SHP77 treated with DMSO at 0.1 percent for 48 hours (cell line): Measurements from ENCODE around the gene SUSD6.
A peak's percentile ranks its signal among the peaks of the same experiment; 100 is the strongest.
"Not testable (repeated sequence)": the region's sequence is repeated elsewhere in the genome, so short reads cannot be mapped to it uniquely, and the experiment has no call there.

Source experiments
- DNase-seq: peaks from one replicate; lab custom pipeline; 2025; lab: John Stamatoyannopoulos, UW

The SUSD6 gene

DNA sequence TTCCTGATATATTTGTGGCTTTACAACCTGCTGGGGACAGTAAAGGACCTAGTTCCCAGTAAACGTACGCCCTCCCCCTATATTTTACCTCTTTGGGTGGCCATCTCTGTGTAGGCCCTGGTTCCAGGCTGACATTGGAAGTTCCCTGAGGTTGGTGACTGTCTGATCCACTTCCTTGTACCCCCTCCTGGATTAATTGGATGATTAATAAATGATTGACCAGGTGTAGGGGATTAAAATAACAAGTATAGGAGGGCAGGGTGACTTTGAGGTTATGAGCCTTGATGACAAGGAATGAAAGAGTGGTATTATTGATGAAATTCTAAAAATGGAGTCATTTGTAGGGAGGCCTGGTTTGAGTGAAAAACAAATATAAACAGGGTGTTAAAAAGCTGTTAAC lies 9.6 kb downstream of the SUSD6 start:
- DNase-seq: no peak

GRCh38 chr14:69624136-69624535 lies 12.7 kb downstream of the SUSD6 start:
- no peak for DNase-seq

GRCh38 chr14:69625299-69626131 lies 14.1 kb downstream of the SUSD6 start:
- no peak for DNase-seq

DNA sequence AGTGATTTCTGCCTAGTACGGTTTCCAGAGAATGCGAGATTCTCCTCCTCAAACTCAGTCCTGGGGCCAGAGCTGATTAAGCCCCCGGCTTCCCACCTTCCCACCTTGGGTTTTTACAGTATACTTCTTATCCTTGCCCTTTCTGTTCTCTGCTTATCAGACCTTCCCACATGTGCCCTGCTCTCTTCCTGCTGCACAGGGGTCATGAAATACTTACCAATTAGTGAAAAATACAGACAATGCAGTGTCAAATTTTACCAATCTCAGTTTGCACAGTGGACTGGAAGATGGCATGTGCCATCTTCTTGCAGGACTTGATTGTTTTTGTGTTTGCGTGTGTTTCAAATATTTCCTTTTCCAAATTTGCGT lies 14.7 kb downstream of the SUSD6 start:
- DNase-seq: no peak

DNA sequence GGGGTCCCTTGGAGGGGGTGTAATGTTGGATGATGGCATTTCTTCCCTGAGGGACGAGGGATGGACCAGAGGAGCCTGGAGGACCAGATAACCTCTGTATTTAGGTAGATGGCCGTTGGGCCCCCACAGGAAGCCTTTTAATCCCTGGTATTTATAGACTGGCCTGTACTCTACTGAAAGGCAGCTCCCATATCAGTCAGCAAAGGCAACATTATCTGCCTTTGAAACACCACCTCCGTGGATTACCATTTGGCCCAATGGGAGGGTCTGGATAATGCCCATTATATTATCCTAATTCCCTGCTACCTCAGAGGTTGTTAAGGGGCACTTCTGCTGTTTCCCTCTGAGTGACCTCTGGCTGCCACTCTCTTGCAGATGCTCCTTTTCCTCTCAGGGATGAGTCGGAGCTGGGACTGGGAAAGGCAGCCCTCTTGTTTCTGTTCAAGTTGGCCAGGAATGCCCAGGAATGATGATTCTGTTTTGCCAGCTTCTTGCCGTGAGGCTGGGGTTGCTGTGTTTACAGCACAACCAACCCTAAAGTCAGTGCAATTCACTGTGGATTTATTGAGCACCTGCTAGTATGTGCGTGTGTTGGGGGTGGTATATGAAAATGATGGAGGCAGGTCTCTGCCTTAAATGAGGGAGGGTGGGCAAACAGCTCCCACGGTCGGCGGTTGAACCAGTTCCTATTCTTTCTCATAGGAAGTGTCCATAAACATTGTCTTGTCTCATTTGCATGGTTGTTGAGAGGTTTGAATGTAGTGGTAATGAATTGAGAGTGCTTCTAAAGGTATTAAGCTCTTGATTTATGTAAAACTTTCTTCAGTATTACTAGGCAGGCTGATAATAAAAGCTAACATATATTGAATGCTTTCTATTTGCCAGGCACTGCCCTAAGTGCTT lies 18.1 kb downstream of the SUSD6 start:
- no peak for DNase-seq

DNA sequence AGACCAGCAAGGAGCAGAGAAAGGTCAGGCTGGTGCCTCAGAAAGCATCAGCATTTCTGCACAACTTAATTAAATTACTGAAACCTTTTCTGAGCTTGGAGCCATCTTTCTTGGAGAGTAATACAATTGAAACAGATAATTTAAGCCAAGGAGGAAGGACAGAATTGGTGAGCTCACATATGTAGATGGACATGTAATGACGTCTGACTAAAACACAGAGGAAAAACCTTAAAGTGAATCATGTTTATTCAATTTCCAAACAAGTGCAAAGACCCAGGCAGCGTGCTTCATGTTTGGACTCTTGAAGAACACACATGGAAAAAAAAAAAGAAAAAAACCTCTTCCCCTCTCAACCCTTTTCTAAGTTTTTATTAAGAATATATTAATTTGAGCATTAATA lies 19.0 kb downstream of the SUSD6 start:
- no peak for DNase-seq

DNA sequence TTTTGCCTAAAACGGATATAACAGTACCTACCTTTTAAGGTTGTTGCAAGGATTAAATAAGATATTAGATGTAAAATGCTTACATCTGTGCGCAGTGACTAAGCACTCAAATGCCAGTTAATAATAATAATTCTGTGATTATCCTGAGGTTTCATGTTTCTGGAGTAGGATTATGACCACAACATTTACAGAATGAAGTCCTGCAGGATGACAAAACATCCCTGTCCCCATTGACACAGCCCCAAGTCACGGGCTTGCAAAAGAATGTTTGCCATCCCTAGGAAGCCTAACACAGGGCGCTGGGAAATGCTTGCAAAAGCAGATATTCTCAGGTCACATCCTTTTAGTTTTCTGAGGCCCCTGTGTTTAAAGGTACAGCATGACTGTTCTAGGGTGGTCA lies 20.1 kb downstream of the SUSD6 start:
- no peak for DNase-seq

- DNase-seq: no peak
These were observed 20.8 kb downstream of the SUSD6 start for GRCh38 chr14:69632164-69632563.

DNA sequence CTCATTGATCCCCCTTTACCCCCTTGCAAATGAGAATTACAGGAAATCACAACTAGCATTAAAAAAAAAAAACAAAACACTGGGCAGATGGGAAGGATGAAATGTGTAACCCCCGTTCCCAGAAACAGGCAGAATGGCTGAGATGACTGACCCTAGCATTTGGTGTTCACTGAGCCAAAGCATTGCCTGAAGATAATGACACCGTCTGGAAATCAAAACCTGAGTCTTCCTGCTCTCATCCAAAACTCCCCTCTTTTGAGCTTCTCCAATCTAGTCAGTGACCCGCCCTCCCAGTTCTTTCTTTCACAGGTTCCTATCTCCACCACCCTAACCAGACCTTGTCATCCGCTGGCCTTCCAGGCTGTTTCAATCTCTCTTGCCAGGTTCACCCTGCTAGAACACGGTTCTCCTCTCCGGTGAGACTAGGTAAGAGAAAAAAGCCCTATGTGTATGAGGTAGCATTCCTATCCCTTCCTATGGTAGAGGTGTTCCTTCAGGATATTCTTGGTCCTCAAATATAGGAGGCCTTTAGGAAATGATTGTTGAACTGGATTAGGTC lies 21.3 kb downstream of the SUSD6 start:
- DNase-seq: no peak

- DNase-seq: no peak
These were observed 21.8 kb downstream of the SUSD6 start for GRCh38 chr14:69633238-69633637.

DNA sequence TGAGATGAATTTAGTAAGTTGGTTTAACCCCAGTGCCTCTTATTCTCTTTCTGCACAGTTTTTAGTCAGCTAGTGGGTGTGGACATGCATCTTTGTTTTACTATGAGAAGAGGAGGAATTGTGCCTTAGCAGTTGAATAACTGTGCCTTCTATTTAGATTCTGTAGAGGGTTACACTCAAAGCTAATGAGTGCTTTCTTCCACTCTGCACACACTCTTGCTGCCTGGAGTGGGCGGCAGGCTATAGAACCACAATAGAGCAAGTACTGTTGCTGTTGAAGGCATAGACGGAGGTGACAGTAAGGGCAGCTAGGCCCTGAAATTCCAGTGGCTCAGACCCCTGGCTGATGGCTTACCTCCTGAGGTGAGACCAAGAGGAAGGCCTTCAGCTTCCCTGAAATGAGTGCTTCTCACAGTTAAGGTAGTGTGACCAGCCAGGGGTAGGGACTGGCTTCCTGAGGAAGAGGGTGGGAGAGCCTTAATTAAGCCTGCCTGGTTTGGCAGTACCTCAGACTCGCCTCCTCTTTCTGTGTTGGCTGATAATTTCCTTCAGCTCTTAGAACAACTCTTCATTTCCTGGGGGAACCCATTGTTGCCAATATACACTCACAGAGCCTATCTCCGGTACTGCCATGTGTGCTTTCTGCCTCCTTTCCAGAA lies 24.7 kb downstream of the SUSD6 start:
- no peak for DNase-seq

DNA sequence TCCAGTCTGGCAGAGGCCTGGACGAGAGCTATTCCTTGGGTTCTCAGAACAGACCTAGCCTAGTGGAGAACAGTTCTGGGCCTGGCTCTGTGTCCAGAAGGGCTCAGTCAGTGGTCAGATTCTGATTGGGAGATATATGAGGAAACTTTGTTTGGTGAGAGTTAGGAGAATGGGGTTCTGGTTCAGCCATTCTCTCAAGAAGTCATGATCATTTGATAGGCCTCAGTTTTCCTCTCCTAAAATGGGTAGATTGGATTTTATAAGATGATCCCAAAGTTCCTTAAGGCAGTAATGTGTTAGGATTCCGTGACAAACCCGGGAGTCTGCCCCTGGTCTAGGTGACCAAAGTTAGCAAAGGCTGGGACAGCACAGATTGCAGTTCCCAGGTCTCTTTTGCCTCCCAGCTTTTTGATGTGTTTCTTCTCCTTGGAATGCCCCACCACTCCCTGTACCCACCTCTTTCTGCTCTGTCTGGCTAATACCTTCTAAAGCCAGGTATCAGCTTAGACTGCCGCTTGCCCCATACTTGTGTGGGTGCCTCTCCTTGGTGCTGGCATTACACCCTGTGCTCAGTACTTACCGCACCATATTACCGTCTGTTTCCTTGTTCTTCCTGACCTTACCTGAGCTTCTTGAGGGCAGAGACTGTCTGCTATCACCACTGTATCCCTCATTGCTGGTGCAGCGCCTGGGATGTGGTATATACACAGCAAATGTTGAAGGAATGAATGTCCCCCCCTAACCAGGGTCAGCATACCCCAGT lies 25.5 kb downstream of the SUSD6 start:
- no peak for DNase-seq

- DNase-seq: peak; percentile 17
These were observed 26.2 kb downstream of the SUSD6 start for GRCh38 chr14:69637503-69638031.

GRCh38 chr14:69640931-69641330 lies 29.5 kb downstream of the SUSD6 start:
- DNase-seq: no peak

- DNase-seq: not testable (repeated sequence)
These were observed 30.9 kb downstream of the SUSD6 start for GRCh38 chr14:69642212-69642793.

DNA sequence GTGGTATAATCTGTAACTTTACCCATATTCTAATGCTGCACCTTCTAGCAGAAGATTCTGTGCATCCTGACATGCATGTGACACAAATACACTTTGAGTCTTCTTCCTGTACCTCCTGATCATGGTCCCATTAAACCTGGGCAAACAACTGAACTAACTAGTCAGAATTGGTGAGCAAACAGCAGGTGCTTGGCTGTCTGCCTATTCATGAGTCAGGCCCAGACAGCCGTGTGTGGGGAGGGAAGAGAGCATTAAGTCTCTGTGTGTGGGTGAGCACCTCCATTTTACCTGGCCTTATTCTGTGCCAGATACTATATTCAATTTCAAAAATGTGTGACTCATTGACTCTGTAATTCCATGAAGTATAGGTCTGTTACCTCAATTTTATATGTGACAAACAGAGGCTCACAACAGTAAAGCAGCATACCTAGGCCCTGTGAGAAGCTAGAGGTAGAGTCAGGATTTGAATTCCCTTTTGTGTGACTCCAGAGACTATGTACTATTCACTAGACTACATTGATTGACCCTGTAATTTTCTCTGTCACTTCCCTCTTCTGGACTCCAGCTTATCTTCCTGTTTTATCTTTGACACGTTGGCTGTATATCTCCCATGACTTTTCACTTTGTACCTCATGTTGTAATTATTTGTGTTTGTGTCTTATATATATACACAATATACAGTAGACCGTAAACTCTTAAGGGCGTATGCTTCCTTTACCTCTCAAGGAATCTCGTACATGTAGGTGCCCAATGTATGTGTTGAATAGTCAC lies 32.2 kb downstream of the SUSD6 start:
- DNase-seq: peak; percentile 96

- DNase-seq: no peak
These were observed 33.4 kb downstream of the SUSD6 start for GRCh38 chr14:69644814-69645213.

- DNase-seq: no peak
These were observed 35.8 kb downstream of the SUSD6 start for GRCh38 chr14:69647213-69647612.

GRCh38 chr14:69647642-69648041 lies 36.2 kb downstream of the SUSD6 start:
- DNase-seq: not testable (repeated sequence)
